CD4-positive, alpha-beta T cell (primary cell): Measurements from ENCODE around the gene ITSN1. TPM values are rescaled to one million over a fixed set of nuclear protein-coding genes. Genes with fewer than 3 reads are reported as not detected.

Experiments used
- ATAC-seq: fragments of 200-7000 bp; cut with Tn5 transposase; one replicate; pipeline ENCODE4 v1.10.0; 2022; ENCODE audit warnings: mild to moderate bottlenecking; ENCODE audit not compliant: poor library complexity
- CTCF ChIA-PET: fragments of 350-600 bp; sonication (Branson Sonifier 250); formaldehyde crosslinking; loops from one replicate; lab custom pipeline; 2021; ENCODE audit warnings: antibody characterized with exemption, inconsistent platforms; lab: Charles Lee
- POLR2A ChIA-PET: fragments of 350-600 bp; sonication (Branson Sonifier 250); formaldehyde crosslinking; loops from one replicate; lab custom pipeline; 2021; ENCODE audit warnings: antibody characterized with exemption, inconsistent platforms; lab: Charles Lee
- DNase-seq, 14 experiments: peaks; one replicate each; pipeline ENCODE4 v3.0.0-alpha.2; 2013 to 2020; ENCODE audit warnings: mixed read lengths in 2 of 14
- H3K27ac ChIP-seq, 2 donors: one replicate each; pipeline versions ENCODE4 v1.5.1 to v1.7.0; 2013; ENCODE audit warnings: low read length in 2 of 2, low read depth in 1 of 2, mild to moderate bottlenecking in 1 of 2
- H3K27me3 ChIP-seq, 2 experiments: 1 replicate in 1 of 2; 2 replicates in 1 of 2; pipeline versions ENCODE4 v1.6.1 to v1.7.0; 2013; ENCODE audit warnings: low read length in 2 of 2, control low read depth in 1 of 2, mild to moderate bottlenecking in 1 of 2, moderate library complexity in 1 of 2; ENCODE audit not compliant: insufficient read depth in 2 of 2, control insufficient read depth in 1 of 2
- H3K36me3 ChIP-seq: one replicate; pipeline ENCODE4 v1.6.1; 2013; ENCODE audit warnings: low read length, control low read depth; ENCODE audit not compliant: insufficient read depth
- H3K4me1 ChIP-seq: one replicate; pipeline ENCODE4 v1.6.1; 2013; ENCODE audit warnings: low read length, control low read depth; ENCODE audit not compliant: insufficient read depth
- H3K4me3 ChIP-seq: one replicate; pipeline ENCODE4 v1.5.1; 2013; ENCODE audit warnings: mild to moderate bottlenecking, low read length, moderate library complexity
- H3K9me3 ChIP-seq, 2 experiments: 1 replicate in 1 of 2; 2 replicates in 1 of 2; pipeline versions ENCODE4 v1.6.1 to v1.7.0; 2013; ENCODE audit warnings: low read length in 2 of 2, mild to moderate bottlenecking in 2 of 2, control low read depth in 1 of 2, moderate library complexity in 1 of 2; ENCODE audit not compliant: control insufficient read depth in 1 of 2, insufficient read depth in 1 of 2
- H3K27ac Mint-ChIP-seq: one replicate; pipeline ENCODE4 v1.8.0; 2020; ENCODE audit warnings: mixed read lengths
- H3K27me3 Mint-ChIP-seq: one replicate; pipeline ENCODE4 v1.8.0; 2021; ENCODE audit warnings: mixed read lengths
- H3K36me3 Mint-ChIP-seq: one replicate; pipeline ENCODE4 v1.8.0; 2021; ENCODE audit warnings: low read depth, mixed read lengths
- H3K4me1 Mint-ChIP-seq: one replicate; pipeline ENCODE4 v1.8.0; 2021; ENCODE audit warnings: low read depth, mixed read lengths
- H3K4me3 Mint-ChIP-seq: one replicate; pipeline ENCODE4 v1.8.0; 2020; ENCODE audit warnings: mild to moderate bottlenecking, mixed read lengths
- H3K9me3 Mint-ChIP-seq: one replicate; pipeline ENCODE4 v1.8.0; 2020; ENCODE audit warnings: mixed read lengths
- CTCF ChIP-seq: fragments of 200-600 bp; IDR thresholded peaks from one replicate; pipeline ENCODE4 v1.8.0; 2022; ENCODE audit warnings: antibody characterized with exemption, mild to moderate bottlenecking
- intact Hi-C, 2 experiments: fragments of 100-400 bp; cut with DNase I in 1 of 2; cut with micrococcal nuclease in 1 of 2; formaldehyde crosslinking; loops; one replicate each; pipeline versions ENCODE4 v1.15.1 to v1.9.0; 2023 to 2025; cut with DNase I, micrococcal nuclease
- total RNA-seq, 174 experiments: library from RNA in 2 of 174; stranded (reverse) in 2 of 174; gene quantifications; one replicate each; pipeline ENCODE4 v1.2.3 and lab custom pipeline; 2021 to 2026

Gene ITSN1
- total RNA-seq, 2 experiments from 2014 or later, result 2.1 to 3.0 TPM

GRCh38 chr21:33839806-33840205 is 197.5 kb downstream of the ITSN1 start:
- H3K27me3 Mint-ChIP-seq, result no peaks in the 10 kb centered on the region
- POLR2A ChIA-PET, result no interaction called here
- no peaks in the 10 kb centered on the region for H3K4me1 ChIP-seq
- H3K4me3 ChIP-seq, result no peak overlapping the region
- H3K27ac ChIP-seq, result no peak overlapping the region
- ATAC-seq, result no peak
- H3K4me1 Mint-ChIP-seq, result no peaks in the 10 kb centered on the region
- no peaks in the 10 kb centered on the region for H3K36me3 Mint-ChIP-seq
- no peaks in the 10 kb centered on the region for H3K36me3 ChIP-seq
- intact Hi-C loops, result no loop called here
- peaks cover 0 to 8% of the 10 kb centered on the region in 2 experiments for H3K9me3 ChIP-seq
- no peak overlapping the region for H3K4me3 Mint-ChIP-seq
- no peak overlapping the region for H3K27ac Mint-ChIP-seq
- no peak for DNase-seq
- CTCF ChIA-PET, result no interaction called here
- no peaks in the 10 kb centered on the region for H3K9me3 Mint-ChIP-seq
- no peaks in the 10 kb centered on the region for H3K27me3 ChIP-seq
- no peak for TF ChIP-seq CTCF

GRCh38 chr21:33840771-33841170 is 198.5 kb downstream of the ITSN1 start:
- TF ChIP-seq CTCF, result no peak
- Histone ChIP-seq H3K4me1 (no peaks in the 10 kb centered on the region), H3K4me3 (no peak overlapping the region), H3K27ac (no peak overlapping the region), H3K9me3 (peaks cover 0 to 17% of the 10 kb centered on the region in 2 experiments), H3K27me3 (no peaks in the 10 kb centered on the region), H3K36me3 (no peaks in the 10 kb centered on the region)
- DNase-seq (no peak), ATAC-seq (no peak)
- intact Hi-C loops, result no loop called here
- CTCF ChIA-PET, result no interaction called here
- no peaks in the 10 kb centered on the region for H3K27me3 Mint-ChIP-seq
- no peaks in the 10 kb centered on the region for H3K9me3 Mint-ChIP-seq
- no peaks in the 10 kb centered on the region for H3K4me1 Mint-ChIP-seq
- H3K36me3 Mint-ChIP-seq, result no peaks in the 10 kb centered on the region
- no peak overlapping the region for H3K27ac Mint-ChIP-seq
- no peak overlapping the region for H3K4me3 Mint-ChIP-seq
- POLR2A ChIA-PET, result no interaction called here

GRCh38 chr21:33841561-33841960 is 199.3 kb downstream of the ITSN1 start:
- no peaks in the 10 kb centered on the region for H3K4me1 Mint-ChIP-seq
- H3K27me3 Mint-ChIP-seq, result no peaks in the 10 kb centered on the region
- no peak for TF ChIP-seq CTCF
- no peaks in the 10 kb centered on the region for H3K36me3 ChIP-seq
- ATAC-seq, result no peak
- no peak overlapping the region for H3K4me3 ChIP-seq
- intact Hi-C loops, result no loop called here
- H3K36me3 Mint-ChIP-seq, result no peaks in the 10 kb centered on the region
- H3K27ac ChIP-seq, result no peak overlapping the region
- no peak overlapping the region for H3K27ac Mint-ChIP-seq
- H3K9me3 ChIP-seq, result peaks cover 0 to 25% of the 10 kb centered on the region in 2 experiments
- peaks cover 6% of the 10 kb centered on the region for H3K9me3 Mint-ChIP-seq
- H3K4me3 Mint-ChIP-seq, result no peak overlapping the region
- H3K27me3 ChIP-seq, result no peaks in the 10 kb centered on the region
- DNase-seq, result no peak
- no peaks in the 10 kb centered on the region for H3K4me1 ChIP-seq
- ChIA-PET POLR2A (no interaction called here), CTCF (interaction anchor here (0.6 to 1.0 kb wide), 2 partner anchors 23 to 866 kb away, joined by 3 read pairs; no protein-coding TSS in a partner anchor)
